Activated CD4-positive, alpha-beta T cell treated with anti-CD3 and anti-CD28 coated beads for 36 hours (primary cell): ENCODE results near the gene TBC1D22B. TPM values are rescaled to one million over a fixed set of nuclear protein-coding genes. Genes with fewer than 3 reads are reported as not detected.
A peak's percentile ranks its signal among the peaks of the same experiment; 100 is the strongest.

Experiments used
- ATAC-seq: fragments of 200-7000 bp; cut with Tn5 transposase; one replicate; pipeline ENCODE4 v1.10.0; 2021; ENCODE audit warnings: mild to moderate bottlenecking, moderate library complexity
- CTCF ChIA-PET: fragments of 350-600 bp; sonication (Branson Sonifier 250); formaldehyde crosslinking; loops from one replicate; lab custom pipeline; 2021; ENCODE audit warnings: antibody characterized with exemption; lab: Charles Lee
- POLR2A ChIA-PET: fragments of 350-600 bp; sonication (Branson Sonifier 250); formaldehyde crosslinking; loops from one replicate; lab custom pipeline; 2021; ENCODE audit warnings: antibody characterized with exemption, inconsistent platforms; lab: Charles Lee
- DNase-seq: peaks from one replicate; pipeline ENCODE4 v3.0.0-alpha.2; 2020
- H3K27ac Mint-ChIP-seq: one replicate; pipeline ENCODE4 v1.8.0; 2021; ENCODE audit warnings: mixed read lengths
- H3K27me3 Mint-ChIP-seq: one replicate; pipeline ENCODE4 v1.8.0; 2021; ENCODE audit warnings: mixed read lengths
- H3K36me3 Mint-ChIP-seq: one replicate; pipeline ENCODE4 v1.8.0; 2021; ENCODE audit warnings: low read depth, mixed read lengths
- H3K4me1 Mint-ChIP-seq: one replicate; pipeline ENCODE4 v1.8.0; 2021; ENCODE audit warnings: mixed read lengths
- H3K4me3 Mint-ChIP-seq: one replicate; pipeline ENCODE4 v1.8.0; 2021; ENCODE audit warnings: mild to moderate bottlenecking, moderate library complexity, mixed read lengths
- H3K9me3 Mint-ChIP-seq: one replicate; pipeline ENCODE4 v1.8.0; 2021; ENCODE audit warnings: low read depth, mixed read lengths
- intact Hi-C, 2 experiments: fragments of 100-400 bp; cut with DNase I in 1 of 2; cut with micrococcal nuclease in 1 of 2; formaldehyde crosslinking; loops; one replicate each; pipeline versions ENCODE4 v1.14.2 to v1.15.1; 2022 to 2024; cut with DNase I, micrococcal nuclease
- total RNA-seq, 2 experiments: library from RNA; stranded (reverse); gene quantifications; one replicate each; pipeline ENCODE4 v1.2.3, GENCODE V29; 2021

The TBC1D22B gene
- total RNA-seq, 2 experiments from 2014 or later, result 14.9 to 17.0 TPM

DNA sequence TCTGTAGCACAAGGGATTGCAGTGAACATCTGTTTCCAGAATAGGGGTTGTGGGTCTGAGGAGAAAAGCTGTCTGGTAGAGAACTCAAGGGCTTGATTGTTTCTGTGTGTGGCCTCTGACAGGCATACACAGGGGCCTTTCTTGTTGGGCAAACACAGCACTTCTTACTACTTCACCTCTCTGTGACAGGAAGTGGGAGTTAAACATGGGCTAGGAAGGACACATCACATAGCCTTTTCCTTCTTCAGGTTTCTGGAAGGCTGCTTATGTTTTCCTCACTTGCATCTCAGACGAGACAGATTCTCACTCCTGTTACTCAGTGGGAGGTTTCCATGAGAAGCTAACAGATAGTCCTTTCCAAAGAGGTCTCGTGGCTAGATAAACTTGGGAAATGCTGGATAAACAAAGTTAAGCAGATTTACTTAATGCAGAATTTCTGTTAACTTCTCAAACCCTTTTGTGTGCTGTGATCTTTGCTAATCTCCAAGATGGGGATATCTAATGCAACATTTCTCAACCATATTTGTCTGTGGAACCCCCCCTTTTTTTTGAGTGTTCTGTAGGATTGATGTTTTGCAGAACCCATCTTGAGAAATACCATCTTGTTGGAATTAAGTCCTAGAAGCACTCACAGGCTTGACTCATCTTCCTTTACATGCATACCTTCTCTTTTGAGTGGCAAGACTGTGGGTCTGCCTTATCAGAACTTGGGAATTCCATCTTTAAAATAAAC is 54.3 kb downstream of the TBC1D22B start:
- DNase-seq (no peak), ATAC-seq (no peak)
- peaks cover 11% of the 10 kb centered on the region for H3K36me3 Mint-ChIP-seq
- intact Hi-C loops, result no loop called here
- no peaks in the 10 kb centered on the region for H3K27me3 Mint-ChIP-seq
- ChIA-PET POLR2A (interaction anchor here (0.5 kb wide), 1 partner anchor 26 kb away, joined by 13 read pairs; no protein-coding TSS in a partner anchor), CTCF (interaction anchor here (2.5 to 2.9 kb wide), 2 partner anchors 10 to 14 kb away, joined by 9 to 11 read pairs; no protein-coding TSS in a partner anchor)
- H3K9me3 Mint-ChIP-seq, result no peaks in the 10 kb centered on the region
- H3K27ac Mint-ChIP-seq, result no peak overlapping the region
- H3K4me3 Mint-ChIP-seq, result no peak overlapping the region
- peaks cover 4% of the 10 kb centered on the region for H3K4me1 Mint-ChIP-seq

GRCh38 chr6:37313723-37314486 is 56.3 kb downstream of the TBC1D22B start:
- Mint-ChIP-seq H3K4me3 (no peak overlapping the region), H3K27me3 (no peaks in the 10 kb centered on the region), H3K4me1 (peaks cover 4% of the 10 kb centered on the region), H3K36me3 (peaks cover 11% of the 10 kb centered on the region), H3K27ac (no peak overlapping the region), H3K9me3 (no peaks in the 10 kb centered on the region)
- no peak for ATAC-seq
- POLR2A ChIA-PET, result no interaction called here
- intact Hi-C loops, result loop anchor here in 1 of 2 experiments (2.0 kb wide), 1 partner anchor 295 kb away; no protein-coding TSS in a partner anchor
- DNase-seq, result no peak
- CTCF ChIA-PET, result interaction anchor here (0.6 to 1.9 kb wide), 16 partner anchors 10 to 293 kb away, joined by 3 to 7 read pairs (median 3); partner anchors contain the start of gene TBC1D22B

DNA sequence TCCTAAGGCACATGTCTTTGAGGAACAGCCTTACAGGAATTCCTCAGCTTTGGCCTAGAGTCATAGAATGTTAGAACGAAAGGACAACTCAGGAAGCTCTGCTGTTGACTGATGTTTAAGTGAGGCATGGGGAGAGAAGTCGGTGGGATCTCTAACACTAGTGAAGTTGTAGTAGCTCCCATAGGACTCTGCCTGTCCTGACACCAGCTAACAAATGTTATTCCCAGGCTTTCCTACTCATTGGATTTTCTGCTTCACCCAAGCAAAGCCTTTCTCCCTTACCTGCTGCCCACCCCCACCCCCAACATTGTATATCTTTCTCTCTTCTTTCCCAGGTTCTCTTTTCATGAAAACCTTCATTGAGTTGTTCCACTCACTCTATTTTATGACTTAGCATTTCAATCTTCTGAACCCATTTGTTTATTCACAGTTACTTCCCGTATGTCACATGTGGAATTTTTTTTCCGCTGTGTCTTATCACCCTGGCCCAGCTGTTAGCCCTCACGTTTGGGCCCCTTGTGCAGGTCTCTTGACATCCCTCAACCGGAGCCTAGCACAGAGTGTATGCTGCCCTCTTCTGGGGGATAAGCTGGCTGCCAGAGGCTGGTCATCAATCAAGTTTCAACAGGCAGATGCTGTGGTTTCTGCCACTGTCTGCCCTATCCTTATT is 57.0 kb downstream of the TBC1D22B start:
- ChIA-PET POLR2A (no interaction called here), CTCF (interaction anchor here (0.6 to 1.9 kb wide), 15 partner anchors 9 to 344 kb away, joined by 3 to 7 read pairs (median 3); partner anchors contain the start of genes RNF8 and TBC1D22B)

GRCh38 chr6:37315157-37315515 is 57.6 kb downstream of the TBC1D22B start:
- Mint-ChIP-seq H3K4me1 (peaks cover 4% of the 10 kb centered on the region), H3K9me3 (no peaks in the 10 kb centered on the region), H3K4me3 (no peak overlapping the region), H3K27me3 (no peaks in the 10 kb centered on the region), H3K36me3 (peaks cover 12% of the 10 kb centered on the region), H3K27ac (no peak overlapping the region)
- POLR2A ChIA-PET, result no interaction called here
- intact Hi-C loops, result loop anchor here (1.0 to 2.0 kb wide), 2 partner anchors 296 to 297 kb away; no protein-coding TSS in a partner anchor
- DNase-seq (no peak), ATAC-seq (no peak)
- CTCF ChIA-PET, result interaction anchor here (0.6 to 1.9 kb wide), 8 partner anchors 9 to 344 kb away, joined by 3 to 7 read pairs (median 5); partner anchors contain the start of genes RNF8 and TBC1D22B

More for the DNA sequence above, 57.0 kb downstream of the TBC1D22B start:
- Mint-ChIP-seq H3K4me1 (peaks cover 4% of the 10 kb centered on the region), H3K36me3 (peaks cover 10% of the 10 kb centered on the region), H3K27me3 (no peaks in the 10 kb centered on the region), H3K9me3 (no peaks in the 10 kb centered on the region), H3K4me3 (no peak overlapping the region), H3K27ac (no peak overlapping the region)
- peak; percentile 88 for ATAC-seq
- DNase-seq, result peak; percentile 70
- intact Hi-C loops, result loop anchor here (1.0 to 2.0 kb wide), 2 partner anchors 296 kb away; no protein-coding TSS in a partner anchor

GRCh38 chr6:37316071-37316470 is 58.5 kb downstream of the TBC1D22B start:
- Mint-ChIP-seq H3K4me1 (peaks cover 4% of the 10 kb centered on the region), H3K36me3 (peaks cover 12% of the 10 kb centered on the region), H3K27ac (no peak overlapping the region), H3K9me3 (no peaks in the 10 kb centered on the region), H3K4me3 (no peak overlapping the region), H3K27me3 (no peaks in the 10 kb centered on the region)
- intact Hi-C loops, result no loop called here
- CTCF ChIA-PET, result interaction anchor here (1.2 kb wide), 1 partner anchor 14 kb away, joined by 3 read pairs; no protein-coding TSS in a partner anchor
- no peak for DNase-seq
- POLR2A ChIA-PET, result no interaction called here
- no peak for ATAC-seq

GRCh38 chr6:37317312-37318038 is 59.9 kb downstream of the TBC1D22B start:
- DNase-seq (no peak), ATAC-seq (no peak)
- intact Hi-C loops, result no loop called here
- Mint-ChIP-seq H3K36me3 (peaks cover 12% of the 10 kb centered on the region), H3K27ac (no peak overlapping the region), H3K9me3 (no peaks in the 10 kb centered on the region), H3K4me1 (peaks cover 4% of the 10 kb centered on the region), H3K27me3 (no peaks in the 10 kb centered on the region), H3K4me3 (no peak overlapping the region)
- ChIA-PET POLR2A (interaction anchor here (0.7 kb wide), 1 partner anchor 263 kb away, joined by 3 read pairs; no protein-coding TSS in a partner anchor), CTCF (interaction anchor here (0.7 to 1.2 kb wide), 2 partner anchors 15 to 52 kb away, joined by 3 read pairs; no protein-coding TSS in a partner anchor)

DNA sequence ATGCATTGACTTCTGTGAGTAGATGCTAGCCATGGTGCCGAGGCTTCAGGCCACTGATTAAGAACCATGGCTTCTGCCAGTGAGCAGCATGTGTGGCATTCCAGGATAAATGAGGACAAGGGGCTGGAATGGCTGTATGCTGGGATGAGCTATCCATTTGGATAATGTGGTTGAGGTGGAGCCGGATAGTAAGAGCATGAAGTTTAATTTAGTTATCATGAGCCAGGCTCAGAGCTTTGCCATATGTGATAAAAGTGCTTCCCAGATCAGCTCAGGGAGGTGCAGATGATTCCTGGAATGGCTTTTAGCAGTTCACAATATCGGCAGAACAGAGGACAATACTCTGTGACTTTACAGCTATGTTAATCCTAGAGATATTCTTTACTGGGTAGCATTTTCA is 61.6 kb downstream of the TBC1D22B start:
- Mint-ChIP-seq H3K4me1 (peaks cover 14% of the 10 kb centered on the region), H3K36me3 (peaks cover 7% of the 10 kb centered on the region), H3K9me3 (no peaks in the 10 kb centered on the region), H3K27ac (no peak overlapping the region), H3K4me3 (no peak overlapping the region), H3K27me3 (no peaks in the 10 kb centered on the region)
- no peak for DNase-seq
- POLR2A ChIA-PET, result no interaction called here
- CTCF ChIA-PET, result no interaction called here
- ATAC-seq, result no peak
- intact Hi-C loops, result no loop called here

DNA sequence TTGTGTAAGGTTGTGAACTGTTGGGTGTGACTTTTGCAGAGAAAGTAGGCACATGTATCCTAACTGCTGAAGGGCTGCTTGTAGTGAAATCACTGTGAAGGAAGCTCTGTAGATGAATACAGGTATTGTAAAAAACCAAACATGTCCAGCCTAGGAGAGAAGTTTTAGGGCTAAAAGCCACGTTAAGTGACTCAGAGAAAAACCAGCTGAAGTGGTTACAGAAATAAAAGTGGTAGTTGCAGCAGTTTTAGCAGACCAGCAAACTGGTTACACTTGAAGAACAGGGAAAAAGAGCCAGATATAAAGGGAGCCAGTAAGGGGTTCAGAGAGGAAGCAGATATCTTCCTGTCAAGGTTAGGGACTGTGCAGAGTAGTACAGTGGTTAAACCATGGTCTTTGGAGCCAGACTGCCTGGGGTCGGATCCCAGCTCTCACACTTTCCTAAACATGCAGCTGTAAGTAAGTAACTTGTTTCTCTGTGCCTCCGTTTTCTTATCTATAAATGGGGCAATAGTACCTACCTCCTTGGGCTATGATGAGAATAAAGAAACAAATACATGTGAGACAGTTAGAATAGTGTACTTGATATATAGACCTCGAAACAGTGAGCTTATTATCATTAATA is 62.4 kb downstream of the TBC1D22B start:
- H3K4me3 Mint-ChIP-seq, result no peak overlapping the region
- no peaks in the 10 kb centered on the region for H3K27me3 Mint-ChIP-seq
- peaks cover 5% of the 10 kb centered on the region for H3K36me3 Mint-ChIP-seq
- peak overlapping the region; percentile 72 for H3K27ac Mint-ChIP-seq
- DNase-seq (no peak), ATAC-seq (no peak)
- no peaks in the 10 kb centered on the region for H3K9me3 Mint-ChIP-seq
- intact Hi-C loops, result no loop called here
- H3K4me1 Mint-ChIP-seq, result peaks cover 17% of the 10 kb centered on the region
- POLR2A ChIA-PET, result no interaction called here
- CTCF ChIA-PET, result no interaction called here

GRCh38 chr6:37320646-37321045 is 63.1 kb downstream of the TBC1D22B start:
- no peak for DNase-seq
- H3K9me3 Mint-ChIP-seq, result no peaks in the 10 kb centered on the region
- ChIA-PET POLR2A (no interaction called here), CTCF (interaction anchor here (2.1 kb wide), 1 partner anchor 10 kb away, joined by 9 read pairs; no protein-coding TSS in a partner anchor)
- H3K4me1 Mint-ChIP-seq, result peaks cover 20% of the 10 kb centered on the region
- no peak overlapping the region for H3K4me3 Mint-ChIP-seq
- no peaks in the 10 kb centered on the region for H3K27me3 Mint-ChIP-seq
- intact Hi-C loops, result no loop called here
- no peak for ATAC-seq
- peaks cover 5% of the 10 kb centered on the region for H3K36me3 Mint-ChIP-seq
- no peak overlapping the region for H3K27ac Mint-ChIP-seq

DNA sequence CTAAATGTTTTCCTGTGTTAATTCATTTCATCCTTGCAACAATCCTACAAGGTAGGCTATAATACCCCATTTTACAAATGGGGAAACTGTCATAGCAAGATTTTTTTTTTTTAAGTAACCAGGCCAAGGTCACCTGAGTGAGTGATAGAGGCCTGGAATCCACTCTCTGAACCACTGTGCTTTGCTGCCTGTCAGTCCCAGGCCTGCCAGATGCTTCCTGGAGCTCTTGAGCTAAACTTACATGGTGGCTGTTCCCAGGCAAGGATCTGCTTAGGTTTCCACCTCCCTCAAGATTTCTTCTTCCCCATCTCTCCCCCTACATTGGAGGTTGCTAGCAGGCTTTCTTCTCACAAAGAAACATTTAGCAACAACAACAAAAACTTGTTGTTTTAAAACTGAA is 63.5 kb downstream of the TBC1D22B start:
- Mint-ChIP-seq H3K9me3 (no peaks in the 10 kb centered on the region), H3K4me3 (no peak overlapping the region), H3K4me1 (peaks cover 23% of the 10 kb centered on the region), H3K27me3 (no peaks in the 10 kb centered on the region), H3K36me3 (peaks cover 7% of the 10 kb centered on the region), H3K27ac (no peak overlapping the region)
- intact Hi-C loops, result no loop called here
- no peak for DNase-seq
- ChIA-PET POLR2A (no interaction called here), CTCF (interaction anchor here (0.7 to 2.1 kb wide), 2 partner anchors 11 to 74 kb away, joined by 3 to 9 read pairs; no protein-coding TSS in a partner anchor)
- ATAC-seq, result no peak
